ENCODE results near the gene JPH4.

JPH4 gene

DNA sequence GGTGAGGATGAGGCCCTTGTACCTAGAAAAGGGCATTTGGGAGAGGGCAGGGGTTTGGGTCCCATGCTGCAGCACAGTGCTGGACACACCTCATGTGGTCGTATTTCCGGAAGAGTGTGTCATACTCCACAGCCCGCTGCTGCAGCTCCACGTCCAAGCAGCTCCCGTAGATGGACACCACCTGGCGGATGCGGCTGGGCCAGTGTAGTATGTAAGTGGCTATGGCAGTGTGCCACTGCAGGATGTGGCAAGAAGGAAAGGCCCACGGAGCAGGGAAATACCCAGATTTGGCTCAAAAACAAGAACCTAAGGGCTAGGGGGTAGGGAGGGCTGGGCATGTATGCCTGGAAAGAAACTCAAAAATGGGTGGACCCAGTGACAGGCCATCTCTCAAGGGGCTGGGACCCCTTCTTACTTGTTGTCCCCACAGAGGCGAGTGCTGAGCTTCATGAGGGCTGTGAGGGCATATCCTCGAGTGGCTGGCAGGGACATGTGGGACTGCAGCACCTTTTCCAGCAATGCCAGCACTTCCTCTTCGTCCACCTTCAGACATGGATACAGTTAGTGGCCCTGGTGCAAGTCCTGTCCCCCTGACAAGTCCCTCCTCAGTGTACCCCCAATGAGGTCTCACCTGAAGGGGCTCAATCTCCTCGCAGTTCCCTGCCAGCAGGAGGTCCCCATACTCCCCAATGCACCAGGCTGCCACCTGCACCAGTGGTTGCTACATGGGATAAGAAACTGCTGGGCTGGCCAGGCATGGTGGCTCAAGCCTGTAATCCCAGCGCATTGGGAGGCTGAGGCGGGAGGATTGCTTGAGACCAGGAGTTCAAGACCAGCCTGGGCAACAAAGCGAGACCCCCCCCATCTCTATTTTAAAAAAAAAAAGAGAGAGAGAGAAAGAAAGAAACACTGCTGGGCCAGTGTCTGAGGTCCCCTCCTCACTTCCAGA is 16.4 kb downstream of the JPH4 start:
- no peak for DNase-seq

DNA sequence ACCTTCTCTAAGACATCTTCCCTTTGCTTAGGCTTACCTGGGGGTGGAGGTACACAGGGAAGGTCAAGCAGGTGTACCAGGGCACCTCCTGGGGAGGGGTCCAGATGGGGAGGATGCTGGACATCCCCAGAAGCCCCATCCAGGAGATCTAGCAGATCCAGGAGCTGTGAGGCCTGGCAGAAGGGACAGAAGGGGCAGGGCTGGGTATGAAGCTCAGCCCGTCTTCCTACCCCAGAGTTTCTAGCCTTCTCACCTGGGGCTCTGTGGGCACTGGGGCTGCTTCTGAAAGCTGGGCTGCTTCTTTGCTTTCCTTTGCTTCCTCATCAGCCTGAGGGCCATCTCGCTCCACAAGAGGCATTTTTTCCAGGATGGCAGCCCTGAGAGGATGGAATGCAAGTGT is 17.3 kb downstream of the JPH4 start:
- DNase-seq, result no peak

GRCh38 chr14:23559926-23560520 is 18.6 kb downstream of the JPH4 start:
- DNase-seq, result no peak

DNA sequence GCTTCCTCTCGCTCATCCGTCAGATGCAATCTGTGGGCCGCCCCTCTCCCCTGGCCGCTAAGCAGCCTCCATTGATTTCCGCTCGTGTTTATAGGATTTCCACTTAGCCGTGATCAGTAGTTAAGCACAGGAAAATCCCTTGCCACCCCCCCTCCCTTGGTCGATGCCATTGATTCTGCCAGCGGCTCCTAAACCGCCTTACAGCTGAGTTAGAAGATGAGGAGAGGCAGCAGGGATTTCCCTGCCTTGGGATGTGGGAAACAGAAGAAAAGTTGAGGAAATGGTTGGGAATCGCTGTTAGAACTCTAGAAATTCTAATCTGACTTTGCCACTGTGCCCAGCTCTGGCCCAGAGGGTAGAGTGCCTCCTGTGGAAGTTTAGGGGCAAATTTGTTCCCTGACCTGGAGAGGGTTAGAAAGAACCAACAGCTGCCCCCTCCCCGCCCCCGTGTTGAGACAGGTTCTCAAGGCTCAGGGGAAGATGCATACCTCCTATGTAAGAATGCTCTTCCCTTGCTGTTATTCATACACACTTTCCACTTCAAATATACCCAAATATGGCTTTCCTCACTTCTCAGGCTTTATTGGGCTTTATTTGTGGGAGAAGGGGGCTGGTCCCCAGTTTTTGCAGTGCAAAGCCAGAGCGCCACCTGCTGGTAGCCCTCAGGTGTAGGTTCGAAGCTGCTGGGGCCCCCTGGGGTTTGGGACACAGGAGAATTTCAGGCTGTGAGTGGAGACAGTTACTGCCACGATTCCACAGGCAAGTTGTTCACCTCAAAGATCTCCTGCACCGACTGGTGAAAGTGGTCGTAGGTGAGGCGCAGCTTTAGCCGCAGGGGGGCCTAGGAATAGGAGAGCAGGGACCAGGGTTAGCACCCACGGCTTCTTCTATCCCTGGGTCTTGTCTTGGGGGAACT is 19.3 kb downstream of the JPH4 start:
- peak; percentile 50 for DNase-seq

DNA sequence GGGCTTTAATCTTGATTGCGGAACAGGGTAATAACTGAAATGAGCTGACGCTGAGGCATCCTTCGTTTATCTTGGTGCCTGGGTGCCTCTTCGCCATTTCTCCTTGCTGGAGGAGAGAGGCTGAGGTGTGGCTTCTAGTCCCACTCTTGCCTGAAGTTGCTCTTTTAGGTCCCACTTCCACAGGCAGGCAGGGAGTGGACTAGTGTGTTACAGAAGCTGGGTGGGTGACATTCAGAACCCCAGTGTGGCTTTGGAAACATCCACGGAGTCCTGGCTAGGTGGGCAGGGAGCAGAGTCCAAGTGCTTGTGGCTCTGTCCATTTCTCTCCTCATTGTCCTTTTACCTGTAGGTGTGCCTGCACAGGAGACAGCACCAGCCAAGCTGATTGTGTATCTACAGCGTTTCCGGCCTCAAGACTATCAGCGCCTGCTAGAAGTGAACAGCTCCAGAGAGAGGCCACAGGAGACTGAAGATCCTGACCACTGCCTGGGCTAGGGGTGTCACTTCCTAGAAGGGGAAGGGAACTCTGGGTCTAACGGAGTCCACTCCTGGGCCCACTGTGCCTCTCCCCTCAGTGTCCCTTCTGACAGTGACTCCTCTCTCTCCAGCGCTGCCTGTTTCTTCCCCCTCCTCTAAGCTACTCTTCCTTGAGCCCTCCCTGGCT is 20.1 kb downstream of the JPH4 start:
- no peak for DNase-seq

DNA sequence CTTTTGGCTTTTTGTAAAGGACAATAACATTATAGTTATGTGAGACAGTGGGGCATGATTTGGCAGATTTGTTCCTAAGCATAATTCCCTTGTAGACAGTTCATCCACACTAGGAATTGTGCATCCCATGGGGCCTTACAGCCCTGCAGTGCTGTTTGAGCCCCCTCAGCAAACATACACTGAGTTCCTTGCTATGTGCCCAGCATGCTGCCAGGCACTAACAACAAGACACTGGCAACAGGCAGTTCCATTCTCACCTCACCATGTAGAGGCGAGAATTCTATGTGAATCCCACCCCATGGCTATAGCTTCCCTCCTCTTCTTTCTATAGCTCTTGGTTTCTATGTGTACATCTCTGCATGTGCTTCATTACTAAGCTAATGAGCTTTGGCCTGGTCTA is 20.6 kb downstream of the JPH4 start:
- no peak for DNase-seq

DNA sequence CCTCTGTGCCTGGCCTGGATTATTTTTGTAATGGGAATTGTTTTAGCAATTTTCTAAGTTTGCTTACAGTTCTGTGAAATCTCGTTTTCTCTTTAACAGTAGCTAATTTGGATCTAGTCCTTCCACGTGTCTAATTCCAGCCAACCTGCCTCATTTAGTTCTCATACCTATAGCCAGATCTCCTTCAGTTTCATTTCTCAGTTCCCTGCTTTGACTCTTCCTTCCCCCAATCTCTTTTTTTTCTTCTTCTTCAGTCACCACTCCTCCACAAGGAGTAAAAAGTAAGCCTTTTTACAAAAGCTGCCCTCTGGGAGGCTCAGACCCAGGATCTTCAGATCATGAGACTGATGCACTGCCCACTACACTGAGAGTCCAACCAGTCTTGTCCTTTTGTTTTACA is 21.1 kb downstream of the JPH4 start:
- no peak for DNase-seq

GRCh38 chr14:23556700-23557440 is 21.7 kb downstream of the JPH4 start:
- DNase-seq, result no peak

- peak; percentile 94 for DNase-seq
Observed at GRCh38 chr14:23555882-23556699, 22.5 kb downstream of the JPH4 start, which contains the start of gene THTPA. Gene THTPA, plus strand, starts transcription at chr14:23556271. Its CDS starts 487 bp downstream, at chr14:23556758.

GRCh38 chr14:23555533-23555881 is 23.1 kb downstream of the JPH4 start:
- no peak for DNase-seq

- peak; percentile 80 for DNase-seq
Observed at GRCh38 chr14:23551266-23552028, 27.1 kb downstream of the JPH4 start, which contains the start of gene ZFHX2. Gene ZFHX2, minus strand, starts transcription at chr14:23551765. Its CDS starts 16,440 bp downstream, at chr14:23535325.

GRCh38 chr14:23550812-23551265 is 27.8 kb downstream of the JPH4 start:
- no peak for DNase-seq

GRCh38 chr14:23550131-23550811 is 28.3 kb downstream of the JPH4 start:
- no peak for DNase-seq

DNA sequence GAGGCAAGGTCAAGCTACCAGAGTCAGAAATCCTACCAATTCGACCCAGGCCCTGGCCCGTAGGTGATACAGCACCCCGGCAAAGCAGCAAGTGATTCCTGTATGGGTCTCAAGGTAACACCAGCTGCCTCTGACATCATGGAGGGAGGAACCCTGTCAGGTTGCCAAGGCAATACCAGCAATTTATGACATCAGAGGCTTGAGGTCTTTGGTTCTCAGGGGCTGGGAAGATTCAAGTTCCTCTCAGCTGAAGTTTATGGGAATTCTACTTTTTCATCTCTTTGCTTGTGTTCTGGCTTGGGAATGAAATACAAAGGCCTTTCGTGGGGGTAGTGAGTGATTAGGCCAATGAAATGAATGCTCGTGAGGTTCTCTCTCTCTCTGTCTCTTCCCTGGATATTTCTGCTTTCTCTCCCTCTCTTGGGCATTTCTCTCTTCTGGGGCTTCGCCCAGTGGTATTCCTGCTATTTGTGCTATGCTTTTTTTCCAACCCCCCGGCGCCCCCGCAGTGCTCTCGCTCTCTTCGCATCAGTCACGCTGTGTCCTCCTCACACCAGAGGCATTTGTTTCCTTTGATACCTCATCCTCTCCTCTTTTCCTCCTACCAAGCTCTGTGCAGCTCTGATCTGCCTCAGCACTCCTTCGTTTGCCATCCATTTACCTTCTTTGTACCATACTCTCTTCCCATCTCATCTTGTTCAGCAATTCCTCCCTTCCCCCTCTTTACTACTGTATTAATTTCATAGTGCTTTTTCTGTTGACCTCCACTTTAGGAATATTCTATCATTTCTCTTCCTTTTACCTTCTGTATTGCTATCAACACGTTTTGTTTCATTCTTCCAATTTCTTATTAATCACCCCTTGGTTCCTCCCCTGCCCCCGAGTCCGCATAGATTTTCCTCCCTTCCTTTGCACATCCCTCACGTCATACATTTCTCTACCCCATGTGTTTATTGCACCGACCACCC is 30.0 kb downstream of the JPH4 start:
- DNase-seq, result no peak

DNA sequence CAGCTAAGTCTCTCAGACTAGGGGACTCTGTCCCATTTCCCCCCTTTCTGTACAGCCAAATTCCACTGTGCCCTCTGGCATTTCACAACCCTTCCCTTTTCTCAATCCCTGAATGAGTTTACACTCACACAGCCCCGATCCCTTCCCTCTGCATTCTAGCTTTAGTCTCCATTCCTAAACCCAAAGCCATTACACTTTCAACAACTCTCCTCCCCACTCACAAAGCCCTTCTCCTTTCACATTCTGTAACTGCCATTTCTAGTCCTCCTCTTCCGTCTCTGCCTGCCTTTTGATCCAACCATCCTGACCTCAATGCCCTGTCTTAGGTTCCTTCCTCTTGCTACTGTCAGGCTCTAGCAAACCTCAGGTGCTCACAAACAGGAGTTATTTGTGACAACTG is 30.7 kb downstream of the JPH4 start:
- DNase-seq, result no peak

GRCh38 chr14:23546450-23547035 is 32.0 kb downstream of the JPH4 start:
- no peak for DNase-seq

- no peak for DNase-seq
Observed at GRCh38 chr14:23545740-23546365, 32.7 kb downstream of the JPH4 start.

Measured in CD4-positive, alpha-beta T cell treated with Interleukin-4 for 4 hours (primary cell).